DMS53 (cell line): ENCODE data around the gene ARHGAP28.
"Not testable (repeated sequence)": the region's sequence is repeated elsewhere in the genome, so short reads cannot be mapped to it uniquely, and the experiment has no call there.

Source experiments
- DNase-seq: peaks from one replicate; lab custom pipeline; 2025; lab: John Stamatoyannopoulos, UW

ARHGAP28 gene

GRCh38 chr18:6776188-6776587 lies 46.7 kb downstream of the ARHGAP28 start:
- no peak for DNase-seq

- DNase-seq, result no peak
These were observed 48.0 kb downstream of the ARHGAP28 start for GRCh38 chr18:6777509-6777908.

DNA sequence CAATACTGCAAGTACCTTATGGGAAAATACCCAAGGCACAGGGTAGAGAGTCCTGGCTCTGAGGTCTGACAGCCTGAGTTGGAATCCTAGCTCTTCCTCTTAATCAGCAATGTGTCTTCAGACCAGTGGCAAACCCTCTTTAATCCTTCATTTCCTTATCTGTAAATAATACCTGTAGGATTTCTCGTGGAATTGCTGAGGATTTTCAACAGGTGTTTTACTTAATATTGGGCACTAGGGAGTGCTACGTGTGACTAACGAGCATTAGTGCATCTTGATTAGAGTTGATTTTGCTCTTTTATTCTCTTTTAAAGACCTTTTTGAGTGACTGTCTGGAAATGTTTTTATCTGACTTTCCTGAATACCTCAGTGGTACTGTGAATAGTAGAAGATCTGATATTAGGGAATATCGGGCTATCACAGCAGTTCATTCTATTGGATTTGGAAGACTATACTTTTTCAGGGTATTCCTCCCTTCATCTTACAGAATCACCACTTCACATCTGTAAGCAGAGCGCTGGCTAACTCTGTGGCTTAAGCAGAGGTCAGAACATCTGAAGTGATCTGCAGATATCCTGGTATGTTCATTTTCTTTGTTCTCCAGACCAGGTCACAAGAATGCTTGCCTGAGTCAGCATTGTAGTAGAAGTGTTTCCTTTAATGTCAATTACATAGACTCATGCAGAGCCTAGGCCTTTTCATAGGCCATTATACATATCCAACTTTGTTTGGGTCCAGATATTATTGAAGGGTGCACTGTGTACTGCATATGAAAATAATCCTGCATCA lies 49.1 kb downstream of the ARHGAP28 start:
- peak; percentile 17 for DNase-seq

DNA sequence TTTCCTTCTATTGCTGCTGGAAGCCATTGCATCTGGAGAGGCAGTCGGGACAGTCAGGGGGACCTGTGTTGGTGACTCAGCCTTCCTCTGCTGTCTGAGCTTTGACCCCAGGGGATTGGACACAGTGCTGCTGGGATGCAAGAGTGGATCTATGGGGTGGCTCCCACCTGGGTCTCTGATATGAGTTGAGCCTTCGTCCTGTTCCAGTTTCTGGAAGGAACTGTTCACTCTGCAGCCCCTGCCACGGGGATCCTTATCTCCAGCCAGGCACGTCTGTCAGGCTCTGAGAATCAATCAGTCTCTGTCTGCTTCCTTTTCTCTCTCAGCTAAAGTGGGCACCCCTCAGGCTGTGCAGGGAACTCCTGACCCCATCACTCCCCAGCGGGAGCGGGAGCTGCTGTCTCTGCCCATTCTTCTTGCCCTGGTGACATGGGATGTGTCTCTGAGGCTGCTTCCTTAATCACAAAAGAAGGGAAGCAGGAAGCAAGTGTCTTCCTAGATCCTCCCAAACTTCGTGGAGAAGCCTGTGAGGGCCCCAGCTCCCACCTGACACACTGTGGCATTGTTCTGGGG lies 51.7 kb downstream of the ARHGAP28 start:
- no peak for DNase-seq

DNA sequence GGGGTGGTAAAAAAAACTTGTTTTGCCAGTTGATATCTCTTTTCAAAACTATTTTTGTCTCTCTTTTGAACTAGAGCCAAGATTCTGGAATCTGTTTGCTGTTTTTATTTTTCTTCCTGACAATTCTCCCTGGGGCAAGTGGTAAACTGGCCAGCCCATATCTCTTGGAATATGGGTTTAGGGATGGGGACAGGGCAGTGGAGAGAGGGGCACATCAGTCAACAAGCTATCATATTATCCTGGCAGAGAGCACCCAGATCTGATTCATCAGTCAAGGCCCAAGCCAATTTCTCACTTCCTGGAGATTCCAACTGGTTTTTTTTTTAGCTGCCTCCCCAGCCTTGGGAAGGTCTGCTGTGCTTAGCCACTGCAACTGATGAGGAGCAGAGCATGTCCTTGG lies 52.3 kb downstream of the ARHGAP28 start:
- DNase-seq, result peak; percentile 48

DNA sequence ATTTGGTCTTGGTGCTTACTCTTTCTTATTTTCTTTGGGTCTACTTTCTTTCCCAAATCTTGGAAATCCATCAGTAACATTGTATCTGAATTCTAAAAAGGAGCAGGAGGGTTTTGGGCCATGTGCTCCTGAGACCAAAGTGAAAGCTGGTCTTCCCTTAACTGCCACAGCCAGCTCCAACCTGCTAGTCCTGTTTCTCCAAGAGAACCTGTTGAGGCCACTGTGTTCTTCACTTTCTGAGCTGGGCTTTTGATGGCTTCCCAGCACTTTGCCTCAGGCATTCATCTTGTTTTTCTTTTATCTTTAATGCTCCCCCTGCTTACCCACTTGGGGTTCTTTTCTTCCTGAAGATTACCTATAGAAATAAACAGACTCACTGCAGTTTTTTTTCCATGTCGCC lies 53.3 kb downstream of the ARHGAP28 start:
- DNase-seq, result peak; percentile 73

- DNase-seq, result no peak
These were observed 54.5 kb downstream of the ARHGAP28 start for GRCh38 chr18:6784046-6784445.

GRCh38 chr18:6785001-6785400 lies 55.5 kb downstream of the ARHGAP28 start:
- DNase-seq, result no peak

DNA sequence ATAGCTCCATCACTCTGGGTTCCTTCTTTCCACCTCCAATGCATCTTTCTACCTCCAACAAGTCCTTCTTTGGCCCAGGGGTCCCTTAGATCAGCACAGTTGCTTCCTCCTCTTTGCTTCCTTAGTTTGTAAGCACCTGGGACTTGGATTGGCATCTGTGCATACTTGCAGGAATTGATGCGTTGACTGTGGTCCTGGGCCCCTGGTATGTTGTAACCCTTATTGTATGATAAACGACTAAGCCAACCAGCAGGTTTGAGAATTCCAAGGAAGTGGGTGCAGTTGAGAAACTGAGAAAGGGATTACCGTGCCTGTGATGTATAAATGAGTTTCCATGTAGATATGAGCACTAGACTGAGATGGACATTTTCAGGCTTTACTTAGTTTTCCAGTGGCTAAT lies 55.9 kb downstream of the ARHGAP28 start:
- no peak for DNase-seq

GRCh38 chr18:6792391-6792790 lies 62.9 kb downstream of the ARHGAP28 start:
- no peak for DNase-seq

GRCh38 chr18:6793455-6793854 lies 63.9 kb downstream of the ARHGAP28 start:
- DNase-seq, result no peak

DNA sequence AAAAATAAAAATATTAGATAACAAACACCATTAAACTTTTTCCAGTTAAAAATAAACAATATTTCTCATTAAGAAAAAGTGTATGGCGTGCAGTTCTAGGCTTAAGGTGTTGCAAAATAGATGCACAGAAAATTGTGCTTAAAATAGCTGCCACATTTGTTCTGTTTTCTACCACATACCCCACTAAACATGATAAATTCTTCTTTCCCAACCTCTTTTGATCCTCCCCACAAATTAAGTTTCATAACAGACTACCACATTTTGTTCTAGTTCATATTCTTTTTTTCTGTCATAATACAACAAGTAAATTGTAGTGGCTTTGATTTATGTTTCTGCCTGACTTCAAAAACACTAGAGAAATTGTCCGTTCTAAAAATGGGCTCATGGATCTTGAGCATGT lies 64.5 kb downstream of the ARHGAP28 start:
- no peak for DNase-seq

DNA sequence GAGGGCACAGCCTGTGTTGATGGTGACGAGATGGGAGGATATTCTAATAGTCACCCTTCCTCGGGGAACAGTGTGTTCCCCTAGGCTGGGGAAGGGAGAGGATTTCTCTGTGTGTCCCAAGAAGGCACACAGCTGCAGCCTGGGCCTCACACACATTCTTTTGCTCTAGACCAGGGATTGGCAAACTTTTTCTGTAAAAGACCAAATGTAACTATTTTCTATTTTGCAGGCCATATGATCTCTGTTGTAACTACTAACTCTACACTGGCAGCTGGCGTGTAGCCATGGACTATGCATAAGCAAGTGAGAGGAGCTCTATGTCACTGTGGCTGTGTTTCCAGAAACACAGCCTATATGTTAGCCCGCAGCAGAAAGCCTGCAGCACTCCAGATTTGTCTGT lies 65.8 kb downstream of the ARHGAP28 start:
- no peak for DNase-seq

DNA sequence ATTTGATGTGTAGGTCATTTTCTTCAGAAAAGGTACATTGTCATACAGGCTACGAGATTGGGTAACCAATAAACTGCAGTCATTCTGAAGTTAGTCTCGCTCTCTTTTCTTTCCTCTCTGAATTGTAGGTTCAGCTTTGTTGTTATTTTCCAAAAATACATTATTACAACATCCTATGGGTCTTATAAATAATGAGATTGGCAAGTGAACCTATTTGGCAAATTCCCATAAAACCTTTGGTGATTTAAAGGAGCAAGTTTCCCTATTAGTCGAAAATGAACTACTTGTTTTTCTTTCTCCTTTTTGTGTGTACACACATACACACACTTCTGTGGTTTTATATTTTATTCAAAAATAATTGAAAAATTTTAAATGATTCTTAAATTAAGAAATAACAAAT lies 67.0 kb downstream of the ARHGAP28 start:
- no peak for DNase-seq

- DNase-seq, result no peak
These were observed 67.7 kb downstream of the ARHGAP28 start for GRCh38 chr18:6797171-6797570.

DNA sequence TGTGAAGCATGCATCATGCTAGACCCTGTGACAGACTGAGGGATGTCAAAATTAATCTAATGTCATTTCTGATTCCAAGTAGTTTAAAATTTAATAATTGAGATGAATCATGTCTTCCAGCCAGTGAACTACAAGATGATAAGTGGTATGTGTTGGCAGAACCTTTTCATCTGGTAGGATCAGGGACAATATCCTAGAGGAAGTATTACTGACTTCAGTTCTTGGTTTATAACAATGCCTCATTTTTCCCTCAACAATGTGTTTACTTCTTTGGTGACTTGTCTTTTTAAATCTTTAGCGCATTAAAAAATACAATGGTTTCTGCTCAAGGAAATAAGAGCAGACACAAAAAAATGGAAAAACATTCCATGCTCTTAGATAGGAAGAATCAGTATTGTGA lies 69.4 kb downstream of the ARHGAP28 start:
- no peak for DNase-seq

DNA sequence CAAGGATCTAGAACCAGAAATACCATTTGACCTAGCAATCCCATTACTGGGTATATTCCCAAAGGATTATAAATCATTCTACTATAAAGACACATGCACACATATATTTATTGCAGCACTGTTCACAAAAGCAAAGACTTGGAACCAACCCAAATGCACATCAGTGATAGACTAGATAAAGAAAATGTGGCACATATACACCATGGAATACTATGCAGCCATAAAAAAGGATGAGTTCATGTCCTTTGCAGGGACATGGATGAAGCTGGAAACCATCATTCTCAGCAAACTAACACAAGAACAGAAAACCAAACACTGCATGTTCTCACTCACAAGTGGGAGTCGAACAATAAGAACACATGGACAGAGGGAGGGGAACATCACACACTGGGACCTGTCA lies 70.8 kb downstream of the ARHGAP28 start:
- DNase-seq, result not testable (repeated sequence)

DNA sequence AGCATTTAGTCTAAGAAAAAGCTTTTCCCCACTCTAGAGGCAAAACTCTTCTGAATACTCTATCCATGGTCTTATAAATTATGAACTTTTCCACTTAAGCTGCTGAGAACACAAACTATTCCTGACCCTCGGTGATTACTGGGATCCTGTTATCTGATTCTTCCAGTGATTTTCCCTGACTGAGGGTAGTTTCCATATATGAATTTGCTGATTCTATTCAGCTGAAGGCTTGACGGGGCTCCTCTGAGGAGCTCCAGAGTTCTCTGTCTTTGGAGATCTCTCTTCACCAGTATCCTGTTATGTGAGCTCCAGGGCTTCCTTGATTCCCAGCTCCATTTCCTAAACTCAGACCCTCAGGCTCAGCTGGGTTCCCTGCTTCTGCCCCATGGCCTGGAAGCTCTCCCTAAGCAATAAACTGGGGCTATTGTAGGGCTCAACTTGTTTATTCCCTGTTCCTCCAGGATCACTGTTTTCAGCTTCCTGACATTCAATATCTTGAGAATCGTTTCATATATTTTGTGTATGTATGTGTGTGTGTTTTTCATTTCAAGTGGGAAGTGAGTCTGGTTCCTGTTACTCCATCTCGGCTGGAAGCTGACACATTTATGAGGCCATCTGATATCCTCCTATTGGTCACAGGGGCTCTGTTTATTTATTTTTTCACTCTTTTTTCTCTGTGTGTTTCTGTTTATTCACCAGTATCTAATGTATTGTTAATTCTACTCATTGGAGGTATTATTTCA lies 78.2 kb downstream of the ARHGAP28 start:
- DNase-seq, result peak; percentile 68

- DNase-seq, result no peak
These were observed 80.7 kb downstream of the ARHGAP28 start for GRCh38 chr18:6810191-6810590.

- DNase-seq, result no peak
These were observed 82.3 kb downstream of the ARHGAP28 start for GRCh38 chr18:6811816-6812215.

DNA sequence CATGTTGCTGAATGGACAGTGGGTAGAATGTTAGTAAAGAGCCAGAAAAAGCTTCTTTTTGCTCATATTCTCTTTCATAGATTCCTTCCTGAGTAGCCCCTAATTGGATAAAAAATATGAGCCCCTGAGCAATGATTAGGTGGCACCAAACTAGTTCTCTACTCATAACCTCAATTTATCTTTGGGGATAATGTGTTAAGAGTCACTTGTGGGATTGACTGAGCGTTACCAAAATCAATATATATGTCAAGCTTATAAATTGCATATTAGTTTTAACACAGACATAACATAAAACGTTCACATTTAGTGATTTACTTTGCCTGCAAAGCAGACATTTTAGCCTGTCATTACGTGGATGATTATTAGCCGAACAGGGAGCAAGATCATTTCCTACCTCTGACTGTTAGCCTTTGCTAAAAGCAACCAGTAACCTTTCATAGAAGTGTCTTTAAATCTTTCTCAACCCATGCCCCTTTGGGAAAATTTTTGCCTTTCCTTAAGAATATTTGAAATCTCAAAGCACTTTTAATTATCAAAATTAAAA lies 85.4 kb downstream of the ARHGAP28 start:
- DNase-seq, result no peak

- DNase-seq, result no peak
These were observed 86.6 kb downstream of the ARHGAP28 start for GRCh38 chr18:6816154-6816553.

DNA sequence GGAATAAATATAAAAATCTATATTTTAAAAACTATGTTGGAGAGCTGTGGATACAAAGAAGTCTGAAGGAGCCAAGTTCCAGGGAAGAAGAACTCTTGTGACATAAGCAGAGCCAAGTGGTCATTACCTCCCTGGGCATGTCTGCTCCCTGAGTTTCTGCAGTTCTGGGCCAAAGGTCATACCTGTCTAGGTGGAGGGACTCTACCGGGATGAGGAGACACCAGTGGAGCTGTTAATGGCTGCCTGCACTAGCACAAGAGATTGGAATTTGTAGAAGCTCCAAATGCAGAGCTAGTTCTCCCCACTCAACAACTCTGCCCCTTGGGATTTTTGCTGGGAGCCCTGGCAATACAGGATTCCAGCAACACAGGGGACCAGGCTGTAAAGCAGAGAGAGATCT lies 89.8 kb downstream of the ARHGAP28 start:
- DNase-seq, result no peak
